PC-3 (cell line): ENCODE results near the gene ZFAND4.

ENCODE experiments used
- CTCF ChIP-seq: fragments of 300-600 bp; sonication (generic); conservative IDR thresholded peaks from 2 replicates; pipeline ENCODE4 v1.5.1; 2017; ENCODE audit warnings: antibody characterized with exemption, low read depth, mild to moderate bottlenecking, low read length
- EZH2 ChIP-seq: fragments of 300-600 bp; sonication (generic); IDR thresholded peaks from one replicate; pipeline ENCODE4 v1.6.1; 2017; ENCODE audit warnings: antibody characterized with exemption, mild to moderate bottlenecking, low read length; ENCODE audit not compliant: unreplicated experiment
- EZH2phosphoT487 ChIP-seq: fragments of 300-600 bp; sonication (generic); IDR thresholded peaks from 2 replicates; pipeline ENCODE4 v1.6.1; 2018; ENCODE audit warnings: mild to moderate bottlenecking, antibody characterized with exemption, low read length, borderline replicate concordance

- TF ChIP-seq CTCF, result no peak
- TF ChIP-seq EZH2, result no peak
- no peak for TF ChIP-seq EZH2phosphoT487
Measured at GRCh38 chr10:45566415-45566814, 106.2 kb downstream of the ZFAND4 start.
